Fibroblast of lung (primary cell): ENCODE measurements around the gene SLC7A14. TPM values are rescaled to one million over a fixed set of nuclear protein-coding genes. Genes with fewer than 3 reads are reported as not detected.

Experiments used
- DNase-seq, 2 donors: peaks; one replicate each; pipeline versions ENCODE4 v3.0.0 to v3.0.0-alpha.2; 2010; ENCODE audit warnings: low read depth in 2 of 2
- H2AFZ ChIP-seq: 2 replicates; pipeline ENCODE4 v1.5.1; 2012; ENCODE audit warnings: low read length, control low read depth, inconsistent platforms
- H3K27ac ChIP-seq: 2 replicates; pipeline ENCODE4 v1.5.1; 2011; ENCODE audit warnings: low read length, control low read depth; ENCODE audit not compliant: insufficient read depth
- H3K27me3 ChIP-seq: 2 replicates; pipeline ENCODE4 v1.5.1; 2011; ENCODE audit warnings: mild to moderate bottlenecking, low read length; ENCODE audit not compliant: control insufficient read depth, insufficient read depth
- H3K36me3 ChIP-seq: 2 replicates; pipeline ENCODE4 v1.5.1; 2011; ENCODE audit warnings: low read length; ENCODE audit not compliant: control insufficient read depth, insufficient read depth
- H3K4me1 ChIP-seq: 2 replicates; pipeline ENCODE4 v1.5.1; 2011; ENCODE audit warnings: low read length; ENCODE audit not compliant: control insufficient read depth, insufficient read depth; ENCODE audit errors: extremely low read depth
- H3K4me2 ChIP-seq: 2 replicates; pipeline ENCODE4 v1.5.1; 2011; ENCODE audit warnings: low read length, control low read depth; ENCODE audit not compliant: insufficient read depth; ENCODE audit errors: extremely low read depth
- H3K4me3 ChIP-seq, 4 experiments: fragments of 200-600 bp in 1 of 4; sonication (generic) in 1 of 4; replicated peaks in 1 of 4; 2 replicates each; pipeline ENCODE4 v1.5.1; 2011 to 2016; ENCODE audit warnings: low read length in 4 of 4, low read depth in 3 of 4, mild to moderate bottlenecking in 3 of 4, control low read depth in 2 of 4, inconsistent platforms in 1 of 4, mixed read lengths in 1 of 4; ENCODE audit not compliant: insufficient read depth in 1 of 4; ENCODE audit errors: control extremely low read depth in 1 of 4
- H3K79me2 ChIP-seq: 2 replicates; pipeline ENCODE4 v1.5.1; 2012; ENCODE audit warnings: mild to moderate bottlenecking, low read length, inconsistent platforms; ENCODE audit not compliant: control insufficient read depth, insufficient read depth
- H3K9ac ChIP-seq: 2 replicates; pipeline ENCODE4 v1.5.1; 2011; ENCODE audit warnings: mild to moderate bottlenecking, low read length, control low read depth; ENCODE audit not compliant: insufficient read depth
- H3K9me3 ChIP-seq: 2 replicates; pipeline ENCODE4 v1.5.1; 2012; ENCODE audit warnings: low read depth, low read length; ENCODE audit not compliant: control insufficient read depth, insufficient read depth
- H4K20me1 ChIP-seq: 2 replicates; pipeline ENCODE4 v1.5.1; 2011; ENCODE audit warnings: low read length; ENCODE audit not compliant: control insufficient read depth, insufficient read depth; ENCODE audit errors: extremely low read depth
- CTCF ChIP-seq, 2 donors: IDR thresholded peaks in 1 of 2; conservative IDR thresholded peaks in 1 of 2; 1 replicate in 1 of 2; 2 replicates in 1 of 2; pipeline ENCODE4 v1.5.1; 2011 to 2012; ENCODE audit warnings: low read length in 2 of 2, control low read depth in 1 of 2, inconsistent platforms in 1 of 2, low read depth in 1 of 2, mild to moderate bottlenecking in 1 of 2
- EZH2 ChIP-seq: IDR thresholded peaks from 2 replicates; pipeline ENCODE4 v1.5.1; 2012; ENCODE audit warnings: low read length, control low read depth, mild to moderate bottlenecking; ENCODE audit errors: missing control alignments
- polyA plus RNA-seq, 2 donors: library from polyadenylated mRNA; depleted of rRNA in 1 of 2; stranded (reverse) in 1 of 2; unstranded in 1 of 2; fragments of >200 nt; gene quantifications; 2 replicates each; pipeline ENCODE4 v1.2.1, GENCODE V29; 2011 to 2012; ENCODE audit warnings: missing spikeins in 1 of 2
- total RNA-seq: library from RNA; depleted of rRNA; stranded (reverse); fragments of >200 nt; gene quantifications from 2 replicates; pipeline ENCODE4 v1.2.1, GENCODE V29; 2014

SLC7A14 gene
- total and polyA plus RNA-seq, 2 donors (not counting 1 experiment from before 2014, with no cell fraction given): 1.3 to 3.4 TPM

DNA sequence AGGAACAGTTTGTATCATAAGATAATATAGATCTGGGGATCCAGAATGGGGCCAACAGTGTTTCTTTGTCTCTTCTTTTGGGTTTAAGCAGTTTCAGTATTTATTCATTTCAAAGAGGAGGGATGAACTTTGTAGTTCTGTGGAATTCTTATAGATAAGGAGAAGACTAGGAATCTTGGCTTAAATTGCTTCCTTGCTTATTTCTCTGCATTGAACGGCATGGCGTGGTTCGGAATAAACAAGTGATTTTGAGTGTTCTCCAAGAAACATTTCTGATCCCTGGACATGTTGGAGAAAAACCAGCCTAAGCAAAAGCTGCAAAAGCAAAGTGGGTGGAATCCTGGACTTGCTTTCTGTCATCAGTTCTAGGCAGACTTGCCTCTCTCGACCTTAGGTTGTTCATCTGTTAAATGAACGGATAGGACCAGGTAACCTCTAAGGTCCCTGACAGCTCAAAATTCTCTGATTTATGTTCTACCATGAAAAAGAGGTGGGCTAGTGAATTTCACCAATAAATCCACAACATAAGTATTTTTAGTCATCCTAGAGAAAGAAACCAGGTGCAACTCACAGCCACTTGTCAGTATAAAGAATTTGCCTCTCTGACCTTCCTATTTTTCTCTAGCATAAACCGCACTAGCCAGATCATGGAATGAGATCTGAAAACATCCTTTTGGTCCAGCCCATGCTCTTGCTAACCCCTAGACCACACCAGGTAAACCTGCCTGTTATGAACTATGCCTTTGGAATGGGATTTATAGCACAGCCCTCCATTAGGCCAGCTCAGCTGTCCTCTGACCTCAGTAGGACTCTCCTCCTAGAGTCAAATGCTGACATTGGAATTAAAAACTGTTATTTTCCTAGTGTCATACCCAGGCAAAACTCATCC, 88.4 kb downstream of the SLC7A14 start:
- Histone ChIP-seq H3K36me3 (peaks cover 3% of the 10 kb centered on the region), H3K4me3 (no peak overlapping the region), H2AFZ (no peak overlapping the region), H4K20me1 (no peaks in the 10 kb centered on the region), H3K79me2 (no peaks in the 10 kb centered on the region), H3K9ac (no peak overlapping the region), H3K27me3 (no peaks in the 10 kb centered on the region), H3K9me3 (no peaks in the 10 kb centered on the region), H3K4me2 (no peak overlapping the region), H3K4me1 (peaks cover 5% of the 10 kb centered on the region), H3K27ac (no peak overlapping the region)
- DNase-seq: peak in 1 of 2 donors; percentile 29
- TF ChIP-seq CTCF (conservative IDR thresholded peaks at IDR 0.05 in 1 of 2, IDR thresholded peaks at IDR 0.05 in 1 of 2; ENCODE audit: low read depth in 1 of 2, low read length in 2 of 2) (no peak), EZH2 (no peak)

- no peak overlapping the region for H3K9ac ChIP-seq
- no peak overlapping the region for H2AFZ ChIP-seq
- H3K36me3 ChIP-seq: peaks cover 3% of the 10 kb centered on the region
- H3K9me3 ChIP-seq: no peaks in the 10 kb centered on the region
- H4K20me1 ChIP-seq: no peaks in the 10 kb centered on the region
- no peaks in the 10 kb centered on the region for H3K27me3 ChIP-seq
- no peaks in the 10 kb centered on the region for H3K4me1 ChIP-seq
- H3K4me3 ChIP-seq: no peak overlapping the region
- TF ChIP-seq CTCF (conservative IDR thresholded peaks at IDR 0.05 in 1 of 2, IDR thresholded peaks at IDR 0.05 in 1 of 2; ENCODE audit: low read depth in 1 of 2, low read length in 2 of 2) (no peak), EZH2 (no peak)
- no peak overlapping the region for H3K4me2 ChIP-seq
- no peak for DNase-seq
- no peaks in the 10 kb centered on the region for H3K79me2 ChIP-seq
- no peak overlapping the region for H3K27ac ChIP-seq
These were observed 89.1 kb downstream of the SLC7A14 start for GRCh38 chr3:170496868-170497140.

GRCh38 chr3:170496026-170496867, 89.6 kb downstream of the SLC7A14 start:
- Histone ChIP-seq H2AFZ (no peak overlapping the region), H3K27ac (no peak overlapping the region), H3K27me3 (no peaks in the 10 kb centered on the region), H3K4me2 (no peak overlapping the region), H3K36me3 (peaks cover 3% of the 10 kb centered on the region), H3K4me3 (no peak overlapping the region), H3K9ac (no peak overlapping the region), H4K20me1 (no peaks in the 10 kb centered on the region), H3K9me3 (no peaks in the 10 kb centered on the region), H3K79me2 (no peaks in the 10 kb centered on the region), H3K4me1 (no peaks in the 10 kb centered on the region)
- TF ChIP-seq CTCF (conservative IDR thresholded peaks at IDR 0.05 in 1 of 2, IDR thresholded peaks at IDR 0.05 in 1 of 2; ENCODE audit: low read depth in 1 of 2, low read length in 2 of 2) (no peak), EZH2 (no peak)
- DNase-seq: no peak
